ENCODE data around the gene SNCA. TPM values are rescaled to one million over a fixed set of nuclear protein-coding genes. Genes with fewer than 3 reads are reported as not detected.

SNCA gene
- polyA plus RNA-seq, 3 donors = 13.2 to 39.4 (median 24.3) TPM

DNA sequence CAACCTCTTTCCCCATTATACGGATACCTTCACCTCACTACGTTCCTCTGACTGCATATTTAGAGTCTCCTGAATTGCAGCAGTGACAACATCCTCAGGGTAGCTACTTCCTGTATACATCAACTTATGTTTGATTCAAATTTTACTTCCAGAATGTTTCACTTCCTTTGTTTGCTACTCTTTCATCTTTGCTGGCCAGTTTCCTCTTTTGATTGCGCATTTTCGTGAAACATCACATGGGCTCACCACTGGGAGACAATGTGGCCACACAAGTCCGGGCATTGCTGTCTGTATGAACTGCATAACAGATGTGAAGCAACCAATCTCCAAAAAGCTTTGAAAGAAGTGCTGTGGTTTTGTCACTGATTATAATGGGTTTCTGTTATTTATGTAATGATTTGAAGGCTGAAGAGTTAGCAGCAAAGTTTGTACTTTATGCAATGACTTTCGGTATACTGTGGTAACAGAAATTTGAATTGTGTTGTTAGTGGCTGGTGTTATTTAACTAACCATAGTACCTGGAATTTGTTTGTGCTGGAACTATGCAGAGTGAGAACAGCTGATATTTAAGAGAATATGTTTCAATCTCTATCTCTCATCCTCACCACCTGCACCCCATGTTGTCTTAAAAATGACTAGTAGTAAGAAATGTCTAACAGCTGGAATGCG lies 7.4 kb downstream of the SNCA start:
- no peaks in the 10 kb centered on the region for H4K20me1 ChIP-seq (ENCODE audit: insufficient read depth, low read length)
- H3K4me2 ChIP-seq (replicated peaks; ENCODE audit: extremely low read depth, low read length, poor library complexity, severe bottlenecking) = peak overlapping the region; percentile 50
- H3K36me3 Mint-ChIP-seq = peaks cover 16 to 25% of the 10 kb centered on the region in 2 donors
- H3K36me3 ChIP-seq (replicated peaks in 1 of 2; ENCODE audit: control insufficient read depth in 1 of 2, insufficient read depth in 2 of 2, low read length in 2 of 2) = no peaks in the 10 kb centered on the region
- no peaks in the 10 kb centered on the region for H3K9me3 ChIP-seq (replicated peaks in 1 of 2; ENCODE audit: control insufficient read depth in 1 of 2, insufficient read depth in 1 of 2, low read length in 2 of 2)
- H3K4me1 ChIP-seq (ENCODE audit: control insufficient read depth in 1 of 2, insufficient read depth in 2 of 2, low read length in 2 of 2) = peaks cover 12 to 15% of the 10 kb centered on the region in 2 donors
- H3K9ac ChIP-seq (ENCODE audit: insufficient read depth, low read length, poor library complexity, severe bottlenecking) = no peak overlapping the region
- peaks cover 18% of the 10 kb centered on the region for H3K4me1 Mint-ChIP-seq
- H3K4me3 Mint-ChIP-seq = peak overlapping the region in 1 of 2 donors; percentile 68
- peak; percentile 92 to 94 (median 92) for DNase-seq
- 0% methylated on average over 2 of the region's 7 CpGs for WGBS (ENCODE audit: insufficient coverage)
- peak overlapping the region; percentile 79 to 93 (median 91) for H3K27ac Mint-ChIP-seq
- H3K4me3 ChIP-seq (replicated peaks in 1 of 3; ENCODE audit: low read depth in 2 of 3, low read length in 3 of 3) = peak overlapping the region in 1 of 3 experiments; percentile 39
- H3K27me3 ChIP-seq (ENCODE audit: control insufficient read depth in 2 of 2, insufficient read depth in 2 of 2, low read length in 2 of 2) = no peaks in the 10 kb centered on the region
- H3K27me3 Mint-ChIP-seq (ENCODE audit: low read depth in 3 of 3) = peaks cover 0 to 2% (median 0%) of the 10 kb centered on the region in 3 donors
- peak overlapping the region in 1 of 2 donors; percentile 71 for H3K27ac ChIP-seq (ENCODE audit: low read depth in 1 of 2, low read length in 2 of 2)
- H3K9me3 Mint-ChIP-seq = no peaks in the 10 kb centered on the region
- intact Hi-C loops (cut with micrococcal nuclease) = no loop called here
- TF ChIP-seq CTCF (IDR thresholded peaks at IDR 0.05) = peak; percentile 13
- H2AFZ ChIP-seq (ENCODE audit: insufficient read depth, low read depth, low read length, poor library complexity, severe bottlenecking) = no peak overlapping the region
- no peaks in the 10 kb centered on the region for H3K79me2 ChIP-seq (ENCODE audit: insufficient read depth, low read length)

DNA sequence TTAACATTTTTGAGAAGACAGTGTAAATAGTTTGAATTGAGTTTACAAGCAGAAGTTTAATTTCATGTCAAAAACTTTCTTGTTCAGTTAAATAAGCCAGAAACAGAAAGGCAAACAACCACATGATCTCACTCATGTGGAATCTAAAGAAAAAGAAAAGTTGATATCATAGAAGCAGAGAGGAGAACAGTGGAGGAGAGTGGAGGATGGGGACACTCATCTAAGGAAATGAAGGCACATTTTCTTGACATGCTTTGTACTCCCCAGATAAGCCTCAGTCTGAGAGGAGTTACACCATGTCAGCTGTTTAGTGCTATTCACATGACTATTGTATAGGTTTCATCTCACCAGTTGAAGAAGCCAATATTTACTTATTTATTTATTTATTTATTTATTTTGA lies 13.5 kb downstream of the SNCA start:
- Histone ChIP-seq H3K4me3 (replicated peaks in 1 of 3; ENCODE audit: low read depth in 2 of 3, low read length in 3 of 3) (no peak overlapping the region), H3K36me3 (replicated peaks in 1 of 2; ENCODE audit: control insufficient read depth in 1 of 2, insufficient read depth in 2 of 2, low read length in 2 of 2) (no peaks in the 10 kb centered on the region), H3K4me1 (ENCODE audit: control insufficient read depth in 1 of 2, insufficient read depth in 2 of 2, low read length in 2 of 2) (peaks cover 22 to 29% of the 10 kb centered on the region in 2 donors), H3K9me3 (replicated peaks in 1 of 2; ENCODE audit: control insufficient read depth in 1 of 2, insufficient read depth in 1 of 2, low read length in 2 of 2) (no peaks in the 10 kb centered on the region), H4K20me1 (ENCODE audit: insufficient read depth, low read length) (no peaks in the 10 kb centered on the region), H3K79me2 (ENCODE audit: insufficient read depth, low read length) (no peaks in the 10 kb centered on the region), H3K27me3 (ENCODE audit: control insufficient read depth in 2 of 2, insufficient read depth in 2 of 2, low read length in 2 of 2) (no peaks in the 10 kb centered on the region), H2AFZ (ENCODE audit: insufficient read depth, low read depth, low read length, poor library complexity, severe bottlenecking) (no peak overlapping the region), H3K27ac (ENCODE audit: low read depth in 1 of 2, low read length in 2 of 2) (no peak overlapping the region), H3K4me2 (replicated peaks; ENCODE audit: extremely low read depth, low read length, poor library complexity, severe bottlenecking) (no peak overlapping the region), H3K9ac (ENCODE audit: insufficient read depth, low read length, poor library complexity, severe bottlenecking) (no peak overlapping the region)
- no peak for DNase-seq
- TF ChIP-seq CTCF (IDR thresholded peaks at IDR 0.05) = no peak
- Mint-ChIP-seq H3K27ac (no peak overlapping the region), H3K27me3 (ENCODE audit: low read depth in 3 of 3) (peaks cover 0 to 2% (median 0%) of the 10 kb centered on the region in 3 donors), H3K4me1 (peaks cover 26% of the 10 kb centered on the region), H3K4me3 (no peak overlapping the region), H3K36me3 (peaks cover 5 to 8% of the 10 kb centered on the region in 2 donors), H3K9me3 (peaks cover 0 to 3% (median 0%) of the 10 kb centered on the region in 7 donors)
- intact Hi-C loops (cut with micrococcal nuclease) = no loop called here
